ENCODE measurements around the gene SPIRE2.
"Not testable (repeated sequence)": the region's sequence is repeated elsewhere in the genome, so short reads cannot be mapped to it uniquely, and the experiment has no call there.

Gene SPIRE2

GRCh38 chr16:89863741-89864526 lies 35.7 kb downstream of the SPIRE2 start:
- DNase-seq (ENCODE audit: low read depth): no peak

- no peak for DNase-seq (ENCODE audit: low read depth)
Measured at GRCh38 chr16:89864527-89864820, 36.2 kb downstream of the SPIRE2 start.

DNA sequence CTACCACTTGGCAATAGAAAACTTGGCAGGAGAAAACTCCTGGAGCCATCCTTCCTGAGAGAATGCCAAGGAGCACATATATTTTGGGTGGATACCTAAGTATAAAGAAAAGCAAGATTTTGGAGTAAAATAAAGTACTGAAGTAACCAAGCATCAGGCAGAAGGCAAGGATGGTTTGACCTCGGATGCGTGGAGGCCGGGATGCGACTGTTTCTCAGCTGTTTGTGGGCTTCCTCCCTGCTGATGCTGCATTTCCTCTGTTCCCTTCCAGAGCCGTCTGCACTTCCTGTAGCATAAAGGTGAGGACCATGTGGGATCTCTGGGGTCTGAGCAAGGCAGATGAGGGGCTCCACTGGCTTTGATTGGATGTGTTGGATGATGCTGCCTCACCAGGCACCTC lies 39.6 kb downstream of the SPIRE2 start:
- no peak for DNase-seq (ENCODE audit: low read depth)

- DNase-seq (ENCODE audit: low read depth): no peak
Measured at GRCh38 chr16:89869911-89870310, 41.6 kb downstream of the SPIRE2 start.

DNA sequence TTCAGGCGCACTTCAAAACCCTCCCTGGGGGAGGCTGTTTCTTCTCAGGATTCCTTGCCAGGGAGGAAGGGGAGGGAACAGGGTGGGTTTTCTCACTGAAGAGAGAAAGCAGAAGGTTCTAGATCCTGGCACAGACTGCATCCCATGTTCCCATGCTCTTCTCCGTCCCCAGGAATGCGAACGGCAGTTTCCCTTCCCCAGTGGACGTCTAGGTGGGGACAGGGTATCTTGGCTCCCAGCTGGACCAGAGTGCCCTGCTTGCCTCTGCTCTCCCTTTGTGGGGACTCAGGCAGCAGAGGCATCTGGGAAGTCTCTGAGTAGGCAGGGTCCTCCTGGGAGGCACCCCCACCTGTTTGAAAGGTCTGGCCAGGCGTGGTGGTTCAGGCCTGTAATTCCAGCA lies 42.2 kb downstream of the SPIRE2 start:
- no peak for DNase-seq (ENCODE audit: low read depth)

GRCh38 chr16:89871895-89872294 lies 43.6 kb downstream of the SPIRE2 start:
- no peak for DNase-seq (ENCODE audit: low read depth)

DNA sequence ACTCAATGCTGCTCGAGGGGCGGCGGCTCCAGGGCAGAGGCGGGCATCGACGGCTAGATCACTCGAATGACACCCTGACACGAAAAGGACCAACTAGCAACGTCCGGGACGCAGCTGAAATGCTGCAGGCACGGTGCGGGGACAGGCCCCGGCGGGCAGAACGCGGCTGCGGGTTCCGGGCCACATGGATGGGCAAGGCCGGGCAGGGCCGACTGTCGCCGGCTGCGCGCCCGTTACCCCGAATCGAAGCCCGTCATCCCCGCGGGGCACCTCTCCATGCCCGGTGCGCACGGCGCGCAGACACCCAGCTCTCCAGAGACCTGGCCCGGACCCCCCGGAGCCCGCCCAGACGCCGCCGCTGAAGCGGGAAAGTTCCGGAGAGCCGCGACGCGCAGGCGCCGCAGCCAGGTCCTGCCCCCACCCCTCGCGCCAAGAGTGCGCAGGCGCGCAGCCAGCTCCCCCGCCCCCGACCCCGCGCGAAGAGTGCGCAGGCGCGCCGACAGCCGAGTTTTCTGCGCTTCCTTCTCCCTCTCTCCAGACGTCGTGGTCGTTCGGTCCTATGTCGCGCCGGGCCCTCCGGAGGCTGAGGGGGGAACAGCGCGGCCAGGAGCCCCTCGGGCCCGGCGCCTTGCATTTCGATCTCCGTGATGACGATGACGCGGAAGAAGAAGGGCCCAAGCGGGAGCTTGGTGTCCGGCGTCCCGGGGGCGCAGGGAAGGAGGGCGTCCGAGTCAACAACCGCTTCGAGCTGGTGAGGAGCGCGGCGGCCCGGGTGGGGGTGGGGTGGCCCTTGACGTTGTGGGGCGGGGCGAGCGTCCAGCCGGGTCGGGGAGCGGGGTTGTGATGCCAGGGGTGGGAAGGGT lies 45.1 kb downstream of the SPIRE2 start, which contains the start of gene TCF25:
TSS of gene TCF25 (plus strand) at position 484 of the 863 bp plus-strand sequence. CDS start at position 560, 76 bp downstream.
- peak; percentile 83 for DNase-seq (ENCODE audit: low read depth)

- DNase-seq (ENCODE audit: low read depth): peak; percentile 91
Measured at GRCh38 chr16:89873972-89874689, 45.9 kb downstream of the SPIRE2 start.

- DNase-seq (ENCODE audit: low read depth): not testable (repeated sequence)
Measured at GRCh38 chr16:89879123-89879522, 50.8 kb downstream of the SPIRE2 start.

- DNase-seq (ENCODE audit: low read depth): no peak
Measured at GRCh38 chr16:89880477-89881367, 52.4 kb downstream of the SPIRE2 start.

DNA sequence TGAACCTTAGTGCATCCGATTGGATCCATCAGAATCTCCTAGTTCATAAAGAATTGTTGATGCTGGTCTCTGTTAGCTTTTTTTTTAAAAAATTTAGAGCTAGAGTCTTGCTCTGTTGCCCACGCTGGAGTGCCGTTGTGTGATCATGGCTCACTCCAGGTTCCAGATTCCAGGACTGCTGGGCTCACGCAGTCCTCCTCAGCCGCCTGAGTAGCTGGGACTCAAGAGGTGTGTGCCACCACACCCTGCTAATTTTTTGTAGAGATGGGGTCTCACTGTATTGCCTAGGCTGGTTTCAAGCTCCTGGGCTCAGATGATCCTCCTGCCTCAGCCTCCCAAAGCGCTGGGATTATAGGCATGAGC lies 53.1 kb downstream of the SPIRE2 start:
- no peak for DNase-seq (ENCODE audit: low read depth)

DNA sequence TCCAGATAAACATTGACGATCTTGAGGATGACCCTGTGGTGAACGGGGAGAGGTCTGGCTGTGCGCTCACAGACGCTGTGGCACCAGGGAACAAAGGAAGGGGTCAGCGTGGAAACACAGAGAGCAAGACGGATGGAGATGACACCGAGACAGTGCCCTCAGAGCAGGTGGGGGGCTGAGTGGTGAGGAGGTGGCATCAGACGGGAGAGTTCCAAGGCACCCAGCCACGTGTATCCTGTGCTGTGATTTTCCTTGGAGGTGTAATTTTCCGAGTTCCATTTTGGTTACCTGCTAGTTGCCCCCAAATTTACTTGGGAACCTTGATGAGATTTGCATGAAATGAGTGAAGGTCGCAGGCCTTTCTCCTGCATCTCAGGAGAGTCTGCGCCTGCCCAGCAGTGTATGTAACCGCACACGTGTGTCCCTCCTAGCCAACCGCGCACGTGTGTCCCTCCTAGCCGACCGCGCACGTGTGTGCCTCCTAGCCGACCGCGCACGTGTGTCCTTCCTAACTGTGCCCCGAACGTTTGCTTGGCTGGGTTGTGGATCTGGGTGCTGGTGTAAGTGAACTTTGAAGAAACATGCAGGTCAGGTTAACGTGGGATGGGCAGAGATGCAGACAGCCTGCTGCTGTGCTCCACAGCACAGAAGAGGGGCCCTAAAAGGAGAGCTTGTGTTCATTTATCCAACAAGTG lies 55.2 kb downstream of the SPIRE2 start:
- DNase-seq (ENCODE audit: low read depth): no peak

GRCh38 chr16:89884041-89884421 lies 55.8 kb downstream of the SPIRE2 start:
- no peak for DNase-seq (ENCODE audit: low read depth)

DNA sequence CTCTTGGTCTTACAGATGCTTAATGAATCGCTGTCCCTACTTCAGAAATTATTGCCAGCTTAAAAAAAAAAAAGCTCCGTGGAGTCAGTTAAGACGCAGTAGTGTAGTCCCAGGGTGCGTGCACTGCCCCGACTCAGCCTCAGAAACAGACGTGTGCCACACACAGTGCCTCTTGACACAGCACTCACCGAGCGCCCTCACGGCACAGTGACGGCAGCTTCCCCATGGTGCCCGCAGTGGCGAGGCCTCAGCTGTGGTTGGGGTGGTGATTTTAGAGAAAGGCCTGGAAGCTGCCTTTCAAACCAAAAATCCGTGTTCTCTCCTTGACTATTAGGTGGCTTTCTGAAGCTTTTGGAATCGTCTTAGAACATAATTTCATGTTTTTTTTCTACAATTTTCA lies 59.0 kb downstream of the SPIRE2 start:
- no peak for DNase-seq (ENCODE audit: low read depth)

- no peak for DNase-seq (ENCODE audit: low read depth)
Measured at GRCh38 chr16:89890200-89890599, 61.9 kb downstream of the SPIRE2 start.

DNA sequence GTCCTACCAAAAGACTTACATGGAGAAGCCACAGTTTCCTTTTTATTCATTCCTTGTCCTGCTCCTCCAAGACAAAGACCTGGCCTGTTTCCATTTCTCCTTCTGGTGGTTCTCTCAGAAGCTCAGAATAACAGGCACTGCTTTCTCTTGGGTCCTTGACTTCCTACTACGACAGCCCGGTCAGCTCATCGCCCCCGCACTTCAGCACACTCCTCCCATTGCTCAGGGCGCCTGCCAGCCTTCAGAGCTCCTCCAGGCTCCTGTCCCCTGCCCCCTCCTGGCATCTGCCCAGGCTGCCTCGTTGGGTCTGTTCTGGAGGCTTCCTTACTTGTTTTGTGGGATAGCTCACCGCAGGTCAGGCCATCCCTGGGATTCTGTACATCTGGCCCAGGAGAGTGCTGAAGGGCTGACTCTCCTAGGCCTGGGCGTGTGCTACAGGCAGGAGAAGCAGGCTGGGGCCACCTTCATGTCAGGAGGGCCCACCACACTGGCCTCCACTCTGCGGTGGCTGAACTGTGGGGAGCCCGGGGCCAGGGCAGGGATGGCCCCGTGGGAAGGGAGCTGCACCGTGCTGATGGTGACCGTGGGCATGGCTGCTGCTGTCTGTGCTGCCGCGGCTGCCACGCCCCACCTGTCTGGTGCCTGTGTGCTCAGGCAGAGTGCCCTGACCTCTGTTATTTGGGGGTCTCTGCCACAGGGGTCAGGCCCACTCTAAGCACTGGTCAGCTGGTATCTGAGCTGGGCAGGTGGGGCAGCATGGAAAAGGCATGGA lies 62.8 kb downstream of the SPIRE2 start:
- no peak for DNase-seq (ENCODE audit: low read depth)

- DNase-seq (ENCODE audit: low read depth): no peak
Measured at GRCh38 chr16:89892055-89892630, 63.9 kb downstream of the SPIRE2 start.

DNA sequence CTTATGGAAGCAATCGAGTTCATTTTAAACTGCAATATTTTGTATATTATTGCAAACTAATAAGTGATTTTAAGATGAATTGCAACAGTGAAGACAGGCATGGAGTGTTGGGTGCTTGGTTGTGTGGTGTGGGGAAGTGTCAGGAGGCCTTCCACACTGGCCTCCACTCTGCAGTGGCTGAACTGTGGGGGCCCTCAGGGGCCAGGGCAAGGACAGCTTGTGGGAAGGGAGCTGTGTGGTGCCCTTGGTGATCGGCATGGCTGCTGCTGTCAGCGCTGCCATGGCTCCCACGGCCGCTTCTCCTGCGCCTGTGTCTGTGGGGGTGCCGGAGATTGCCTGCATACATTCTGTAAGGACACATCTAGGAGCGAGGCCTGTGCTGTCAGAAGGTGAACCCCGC lies 64.4 kb downstream of the SPIRE2 start:
- no peak for DNase-seq (ENCODE audit: low read depth)

GRCh38 chr16:89893642-89894548 lies 65.6 kb downstream of the SPIRE2 start:
- DNase-seq (ENCODE audit: low read depth): no peak

All from T follicular helper cell (primary cell).